DOHH2 (cell line): ENCODE measurements around the gene HOXC6.
"Not testable (repeated sequence)": the region's sequence is repeated elsewhere in the genome, so short reads cannot be mapped to it uniquely, and the experiment has no call there.

Experiments
- H3F3A ChIP-seq: fragments of 200-600 bp; sonication (generic), shearing (Covaris generic); 2 replicates; pipeline ENCODE4 v1.6.0; 2016; ENCODE audit warnings: antibody characterized with exemption, mild to moderate bottlenecking; ENCODE audit not compliant: control insufficient read depth, insufficient read depth
- H3K27ac ChIP-seq: fragments of 200-600 bp; sonication (generic); 2 replicates; pipeline ENCODE4 v1.5.1; 2014; ENCODE audit warnings: low read depth, mild to moderate bottlenecking, low read length, moderate library complexity
- H3K27me3 ChIP-seq: fragments of 200-600 bp; sonication (generic); 2 replicates; pipeline ENCODE4 v1.6.1; 2014; ENCODE audit warnings: mild to moderate bottlenecking, low read length, mixed read lengths; ENCODE audit not compliant: control insufficient read depth
- H3K36me3 ChIP-seq: fragments of 200-600 bp; sonication (generic); 2 replicates; pipeline ENCODE4 v1.6.1; 2014; ENCODE audit warnings: mild to moderate bottlenecking, low read length, moderate library complexity, mixed read lengths; ENCODE audit not compliant: control insufficient read depth
- H3K4me1 ChIP-seq: fragments of 200-600 bp; sonication (generic); 2 replicates; pipeline ENCODE4 v1.6.1; 2014; ENCODE audit warnings: mild to moderate bottlenecking, low read length, mixed read lengths; ENCODE audit not compliant: control insufficient read depth
- H3K4me2 ChIP-seq: fragments of 200-600 bp; sonication (generic); 2 replicates; pipeline ENCODE4 v1.6.0; 2014; ENCODE audit warnings: mild to moderate bottlenecking, low read length, moderate library complexity
- H3K4me3 ChIP-seq: fragments of 200-600 bp; sonication (generic); 2 replicates; pipeline ENCODE4 v1.5.1; 2014; ENCODE audit warnings: mild to moderate bottlenecking, low read length, mixed read lengths
- H3K79me2 ChIP-seq: fragments of 200-600 bp; sonication (generic); 2 replicates; pipeline ENCODE4 v1.6.1; 2014; ENCODE audit warnings: mild to moderate bottlenecking, low read length, mixed read lengths; ENCODE audit not compliant: control insufficient read depth
- H3K9me2 ChIP-seq: fragments of 200-600 bp; sonication (generic); replicated peaks from 2 replicates; pipeline ENCODE4 v1.6.1; 2014; ENCODE audit warnings: mild to moderate bottlenecking, low read length, mixed read lengths; ENCODE audit not compliant: control insufficient read depth
- H3K9me3 ChIP-seq: fragments of 200-600 bp; sonication (generic); 2 replicates; pipeline ENCODE4 v1.6.1; 2014; ENCODE audit warnings: antibody characterized with exemption, low read length, mixed read lengths; ENCODE audit not compliant: control insufficient read depth, insufficient read depth
- H4K20me1 ChIP-seq: fragments of 200-600 bp; sonication (generic); 2 replicates; pipeline ENCODE4 v1.6.0; 2014; ENCODE audit warnings: low read depth, mild to moderate bottlenecking, antibody characterized with exemption, low read length, moderate library complexity; ENCODE audit not compliant: control insufficient read depth, insufficient read depth
- CTCF ChIP-seq: fragments of 200-600 bp; sonication (generic); IDR thresholded peaks from one replicate; pipeline ENCODE4 v1.5.1; 2014; ENCODE audit warnings: antibody characterized with exemption, mild to moderate bottlenecking, low read depth, low read length; ENCODE audit not compliant: poor library complexity, severe bottlenecking
- EZH2phosphoT487 ChIP-seq: fragments of 200-600 bp; sonication (generic); IDR thresholded peaks from 2 replicates; pipeline ENCODE4 v1.6.1; 2017; ENCODE audit warnings: borderline replicate concordance, mild to moderate bottlenecking, antibody characterized with exemption, low read length, moderate library complexity, mixed read lengths

Gene HOXC6

GRCh38 chr12:54041097-54041690 is 13.0 kb downstream of the HOXC6 start:
- Histone ChIP-seq H3K27ac (no peak overlapping the region), H3K27me3 (peaks cover 12% of the 10 kb centered on the region), H3K9me2 (no peaks in the 10 kb centered on the region), H3K36me3 (no peaks in the 10 kb centered on the region), H3K9me3 (no peaks in the 10 kb centered on the region), H3K4me3 (no peak overlapping the region), H3F3A (no peaks in the 10 kb centered on the region; the same call in 1 of the 2 replicates), H3K4me2 (no peak overlapping the region), H4K20me1 (no peaks in the 10 kb centered on the region), H3K79me2 (no peaks in the 10 kb centered on the region), H3K4me1 (peaks cover 25% of the 10 kb centered on the region)
- no peak for TF ChIP-seq EZH2phosphoT487
- no peak for TF ChIP-seq CTCF

GRCh38 chr12:54042033-54042432 is 13.8 kb downstream of the HOXC6 start:
- not testable (repeated sequence) for H3K4me2 ChIP-seq, H3K27ac ChIP-seq, H3K36me3 ChIP-seq, H4K20me1 ChIP-seq, H3K9me3 ChIP-seq, H3F3A ChIP-seq, H3K4me3 ChIP-seq, H3K9me2 ChIP-seq, H3K79me2 ChIP-seq
- Histone ChIP-seq H3K27me3 (peaks cover 17% of the 10 kb centered on the region), H3K4me1 (peaks cover 19% of the 10 kb centered on the region)

- no peaks in the 10 kb centered on the region for H3K9me2 ChIP-seq
- H3K4me1 ChIP-seq: peaks cover 19% of the 10 kb centered on the region
- peak overlapping the region; percentile 28 for H3K4me2 ChIP-seq
- no peaks in the 10 kb centered on the region for H3K36me3 ChIP-seq
- no peak overlapping the region for H3K27ac ChIP-seq
- TF ChIP-seq EZH2phosphoT487 (no peak), CTCF (no peak)
- H4K20me1 ChIP-seq: no peaks in the 10 kb centered on the region
- H3K79me2 ChIP-seq: no peaks in the 10 kb centered on the region
- no peaks in the 10 kb centered on the region; the same call in 1 of the 2 replicates for H3F3A ChIP-seq
- peaks cover 23% of the 10 kb centered on the region for H3K27me3 ChIP-seq
- H3K4me3 ChIP-seq: no peak overlapping the region
- H3K9me3 ChIP-seq: no peaks in the 10 kb centered on the region
These were observed 15.0 kb downstream of the HOXC6 start for GRCh38 chr12:54042970-54043853.

- H3K79me2 ChIP-seq: no peaks in the 10 kb centered on the region
- no peaks in the 10 kb centered on the region for H4K20me1 ChIP-seq
- H3K27me3 ChIP-seq: peaks cover 27% of the 10 kb centered on the region
- H3K4me3 ChIP-seq: no peak overlapping the region
- H3K4me1 ChIP-seq: peaks cover 19% of the 10 kb centered on the region
- TF ChIP-seq CTCF: no peak
- TF ChIP-seq EZH2phosphoT487: no peak
- no peak overlapping the region for H3K27ac ChIP-seq
- H3F3A ChIP-seq: no peaks in the 10 kb centered on the region; the same call in 1 of the 2 replicates
- peak overlapping the region; percentile 28 for H3K4me2 ChIP-seq
- H3K9me2 ChIP-seq: no peaks in the 10 kb centered on the region
- no peaks in the 10 kb centered on the region for H3K9me3 ChIP-seq
- no peaks in the 10 kb centered on the region for H3K36me3 ChIP-seq
These were observed 16.3 kb downstream of the HOXC6 start for GRCh38 chr12:54044425-54045103.
